Muscle layer of duodenum (tissue), 2 donors: ENCODE measurements around the gene ZSWIM6.
A peak's percentile ranks its signal among the peaks of the same experiment; 100 is the strongest.
"Not testable (repeated sequence)": the region's sequence is repeated elsewhere in the genome, so short reads cannot be mapped to it uniquely, and the experiment has no call there.

Experiments used
- H3K27ac ChIP-seq: one replicate; pipeline ENCODE4 v1.7.0; 2013; ENCODE audit warnings: mild to moderate bottlenecking, low read length
- H3K27me3 ChIP-seq: one replicate; pipeline ENCODE4 v1.7.0; 2013; ENCODE audit warnings: low read depth, mild to moderate bottlenecking, control low read depth, low read length
- H3K36me3 ChIP-seq, 2 donors: one replicate each; pipeline ENCODE4 v1.7.0; 2013; ENCODE audit warnings: low read length in 2 of 2, control low read depth in 1 of 2, mild to moderate bottlenecking in 1 of 2; ENCODE audit not compliant: insufficient read depth in 2 of 2, control insufficient read depth in 1 of 2
- H3K4me1 ChIP-seq, 2 donors: one replicate each; pipeline ENCODE4 v1.7.0; 2013; ENCODE audit warnings: low read length in 2 of 2, mild to moderate bottlenecking in 2 of 2, control low read depth in 1 of 2, moderate library complexity in 1 of 2; ENCODE audit not compliant: insufficient read depth in 2 of 2, control insufficient read depth in 1 of 2
- H3K4me3 ChIP-seq, 2 donors: one replicate each; pipeline ENCODE4 v1.7.0; 2013; ENCODE audit warnings: low read length in 2 of 2, low read depth in 1 of 2, mild to moderate bottlenecking in 1 of 2
- H3K9me3 ChIP-seq, 2 donors: one replicate each; pipeline ENCODE4 v1.7.0; 2013; ENCODE audit warnings: low read length in 2 of 2, control low read depth in 1 of 2, mild to moderate bottlenecking in 1 of 2; ENCODE audit not compliant: control insufficient read depth in 1 of 2
- donor health status: healthy.

ZSWIM6 gene

DNA sequence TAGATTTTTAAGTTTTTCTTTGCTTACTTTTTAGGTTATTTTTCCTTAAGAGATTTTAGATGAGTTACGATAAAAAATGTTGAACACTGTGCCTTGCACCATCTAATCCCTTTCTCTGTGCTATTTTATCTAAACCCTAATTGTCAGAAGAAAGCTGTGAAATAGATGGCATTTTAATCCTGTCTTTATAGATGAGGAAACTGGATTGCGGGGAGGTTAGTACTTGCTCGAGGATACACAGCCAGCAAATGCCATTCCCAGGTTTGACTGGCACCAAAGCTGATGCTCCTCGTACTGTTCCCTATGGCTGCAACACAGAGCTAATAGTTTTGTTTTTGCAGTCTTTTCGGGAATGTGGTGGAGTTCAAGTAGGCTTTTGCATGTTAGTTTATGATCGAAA is 82.7 kb downstream of the ZSWIM6 start:
- no peaks in the 10 kb centered on the region for H3K27me3 ChIP-seq
- H3K36me3 ChIP-seq, result no peaks in the 10 kb centered on the region
- no peak overlapping the region for H3K4me3 ChIP-seq
- H3K4me1 ChIP-seq, result peaks cover 0 to 35% of the 10 kb centered on the region in 2 donors
- no peak overlapping the region for H3K27ac ChIP-seq
- H3K9me3 ChIP-seq, result no peaks in the 10 kb centered on the region

DNA sequence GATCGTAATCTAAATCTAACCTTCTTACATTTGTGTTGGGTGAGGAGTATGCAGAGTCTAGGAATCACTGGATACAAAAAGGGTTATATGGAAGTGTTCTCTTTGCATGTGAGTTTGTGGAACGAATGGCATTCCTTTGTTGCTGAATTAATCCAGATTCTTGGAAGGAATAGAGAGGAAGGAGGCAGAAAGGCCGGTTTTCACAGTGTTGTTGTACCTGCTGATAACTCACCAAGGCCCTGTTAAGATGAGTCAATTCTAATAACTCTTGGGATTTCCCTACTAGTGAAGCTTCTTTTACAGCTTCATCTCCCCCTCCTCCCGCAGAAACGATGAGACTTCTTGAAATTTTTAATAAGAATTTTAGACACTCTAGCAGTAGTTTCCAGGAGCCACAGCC is 84.0 kb downstream of the ZSWIM6 start:
- peaks cover 0 to 32% of the 10 kb centered on the region in 2 donors for H3K4me1 ChIP-seq
- H3K27ac ChIP-seq, result no peak overlapping the region
- no peaks in the 10 kb centered on the region for H3K27me3 ChIP-seq
- no peaks in the 10 kb centered on the region for H3K36me3 ChIP-seq
- no peak overlapping the region for H3K4me3 ChIP-seq
- H3K9me3 ChIP-seq, result no peaks in the 10 kb centered on the region

- no peaks in the 10 kb centered on the region for H3K9me3 ChIP-seq
- no peak overlapping the region for H3K27ac ChIP-seq
- no peaks in the 10 kb centered on the region for H3K27me3 ChIP-seq
- H3K4me3 ChIP-seq, result no peak overlapping the region
- no peaks in the 10 kb centered on the region for H3K36me3 ChIP-seq
- H3K4me1 ChIP-seq, result peaks cover 0 to 32% of the 10 kb centered on the region in 2 donors
These were observed 84.4 kb downstream of the ZSWIM6 start for GRCh38 chr5:61416420-61416819.

GRCh38 chr5:61417340-61417739 is 85.3 kb downstream of the ZSWIM6 start:
- no peak overlapping the region for H3K27ac ChIP-seq
- peaks cover 0 to 25% of the 10 kb centered on the region in 2 donors for H3K4me1 ChIP-seq
- H3K4me3 ChIP-seq, result no peak overlapping the region
- no peaks in the 10 kb centered on the region for H3K27me3 ChIP-seq
- no peaks in the 10 kb centered on the region for H3K36me3 ChIP-seq
- H3K9me3 ChIP-seq, result no peaks in the 10 kb centered on the region

- Histone ChIP-seq H3K36me3 (no peaks in the 10 kb centered on the region), H3K27ac (no peak overlapping the region), H3K9me3 (no peaks in the 10 kb centered on the region), H3K4me3 (no peak overlapping the region), H3K27me3 (no peaks in the 10 kb centered on the region), H3K4me1 (peaks cover 0 to 23% of the 10 kb centered on the region in 2 donors)
These were observed 85.8 kb downstream of the ZSWIM6 start for GRCh38 chr5:61417851-61418250.

DNA sequence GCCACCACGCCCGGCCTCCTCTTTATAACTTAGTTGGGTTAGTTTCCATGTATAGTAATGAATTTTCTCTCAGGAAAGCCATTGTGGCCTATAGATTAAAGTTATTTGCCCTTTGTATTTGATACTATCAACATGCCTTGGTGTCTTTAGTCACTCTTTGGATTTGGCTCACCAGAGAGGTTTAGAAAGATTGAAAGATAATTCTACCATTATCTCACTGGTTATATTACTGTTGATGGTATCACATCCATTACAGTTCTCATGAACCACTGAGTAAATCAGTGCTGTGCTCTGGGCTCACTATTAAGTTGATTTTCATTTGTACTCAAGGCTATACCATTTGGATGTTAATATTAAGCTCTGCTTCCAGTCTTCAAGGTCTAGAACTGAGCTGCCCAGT is 87.0 kb downstream of the ZSWIM6 start:
- no peak overlapping the region for H3K4me3 ChIP-seq
- no peak overlapping the region for H3K27ac ChIP-seq
- H3K36me3 ChIP-seq, result no peaks in the 10 kb centered on the region
- H3K9me3 ChIP-seq, result no peaks in the 10 kb centered on the region
- H3K4me1 ChIP-seq, result peaks cover 0 to 29% of the 10 kb centered on the region in 2 donors
- no peaks in the 10 kb centered on the region for H3K27me3 ChIP-seq

- Histone ChIP-seq H3K4me3 (no peak overlapping the region), H3K27ac (no peak overlapping the region), H3K36me3 (no peaks in the 10 kb centered on the region), H3K9me3 (no peaks in the 10 kb centered on the region), H3K27me3 (no peaks in the 10 kb centered on the region), H3K4me1 (peaks cover under 1 to 30% of the 10 kb centered on the region in 2 donors)
These were observed 88.0 kb downstream of the ZSWIM6 start for GRCh38 chr5:61420016-61420415.

DNA sequence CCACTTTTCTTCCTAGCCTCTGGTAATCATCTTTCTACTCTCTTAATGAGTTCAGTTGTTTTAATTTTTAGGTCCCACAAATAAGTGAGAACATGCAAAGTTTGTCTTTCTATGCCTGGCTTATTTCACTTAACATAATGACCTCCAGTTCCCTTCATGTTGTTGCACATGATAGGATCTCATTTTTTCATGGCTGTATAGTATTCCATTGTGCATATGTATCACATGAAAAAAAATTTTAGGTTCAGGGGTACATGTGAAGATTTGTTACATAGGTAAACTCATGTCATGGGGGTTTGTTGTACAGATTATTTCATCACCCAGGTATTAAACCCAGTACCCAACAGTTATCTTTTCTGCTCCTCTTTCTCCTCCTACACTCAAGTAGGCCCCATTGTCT is 89.2 kb downstream of the ZSWIM6 start:
- H3K4me1 ChIP-seq, result peaks cover 6 to 32% of the 10 kb centered on the region in 2 donors
- not testable (repeated sequence) for H3K36me3 ChIP-seq, H3K9me3 ChIP-seq, H3K27ac ChIP-seq, H3K4me3 ChIP-seq, H3K27me3 ChIP-seq

DNA sequence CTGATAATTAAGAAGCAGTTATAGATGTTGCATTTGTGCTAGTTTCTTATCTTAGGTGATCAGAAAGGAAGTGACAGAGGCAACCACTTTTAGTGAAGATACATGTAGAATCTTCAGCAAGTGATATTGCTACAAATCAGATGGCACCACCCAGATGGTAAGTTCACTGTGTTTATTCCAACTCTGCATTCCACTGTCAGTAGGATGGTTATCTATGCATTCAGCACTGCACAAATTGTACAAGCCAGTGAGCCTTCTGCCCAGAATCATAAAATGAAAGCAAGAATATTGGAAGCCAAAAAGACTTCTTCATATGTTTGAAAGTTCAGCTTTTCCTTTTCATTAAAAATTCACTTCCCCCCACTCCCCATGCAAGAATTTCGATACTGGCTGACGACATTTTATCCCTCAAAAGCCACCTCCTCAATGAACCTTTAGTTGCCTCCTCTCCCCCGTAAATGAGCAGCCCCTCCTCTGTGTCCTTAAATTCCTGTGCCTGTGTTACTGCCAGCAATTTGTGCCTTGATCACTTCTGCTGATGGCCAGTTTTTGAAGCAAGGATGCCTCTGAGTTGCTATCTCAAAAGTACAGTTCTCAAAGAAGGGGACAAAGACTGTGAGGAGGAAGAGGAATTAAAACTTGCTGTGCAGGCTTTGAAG is 91.6 kb downstream of the ZSWIM6 start:
- Histone ChIP-seq H3K4me1 (peaks cover 6 to 16% of the 10 kb centered on the region in 2 donors), H3K9me3 (no peaks in the 10 kb centered on the region), H3K27me3 (no peaks in the 10 kb centered on the region), H3K27ac (peak overlapping the region; percentile 7), H3K36me3 (no peaks in the 10 kb centered on the region), H3K4me3 (peak overlapping the region; percentile 10 to 38)

GRCh38 chr5:61425918-61426317 is 93.9 kb downstream of the ZSWIM6 start:
- H3K4me3 ChIP-seq, result no peak overlapping the region
- no peaks in the 10 kb centered on the region for H3K27me3 ChIP-seq
- no peaks in the 10 kb centered on the region for H3K36me3 ChIP-seq
- no peaks in the 10 kb centered on the region for H3K9me3 ChIP-seq
- H3K27ac ChIP-seq, result no peak overlapping the region
- peaks cover 6 to 16% of the 10 kb centered on the region in 2 donors for H3K4me1 ChIP-seq

DNA sequence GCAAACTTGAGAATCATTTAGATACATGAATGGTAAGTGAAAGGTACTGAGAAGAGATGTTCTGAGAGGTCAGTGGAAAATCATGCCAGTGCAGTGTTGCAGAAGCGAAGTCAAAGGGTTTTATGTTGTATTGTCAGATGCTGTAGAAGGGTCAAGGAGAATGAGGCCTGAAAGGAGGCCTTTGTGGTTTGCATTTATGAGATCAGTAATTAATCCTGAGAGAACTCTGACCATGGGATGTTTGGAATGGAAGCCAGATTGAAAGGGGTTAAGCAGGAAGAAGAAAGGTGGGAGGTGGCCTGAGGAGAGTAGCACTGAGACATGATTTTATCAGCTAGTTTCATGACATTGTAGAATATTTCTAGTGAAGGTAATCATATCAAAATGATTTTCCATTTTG is 97.8 kb downstream of the ZSWIM6 start:
- H3K27me3 ChIP-seq, result no peaks in the 10 kb centered on the region
- H3K4me1 ChIP-seq, result peaks cover 6 to 7% of the 10 kb centered on the region in 2 donors
- H3K27ac ChIP-seq, result no peak overlapping the region
- no peaks in the 10 kb centered on the region for H3K36me3 ChIP-seq
- H3K4me3 ChIP-seq, result no peak overlapping the region
- H3K9me3 ChIP-seq, result no peaks in the 10 kb centered on the region
